ENCODE results near the gene SAYSD1.

SAYSD1 gene

DNA sequence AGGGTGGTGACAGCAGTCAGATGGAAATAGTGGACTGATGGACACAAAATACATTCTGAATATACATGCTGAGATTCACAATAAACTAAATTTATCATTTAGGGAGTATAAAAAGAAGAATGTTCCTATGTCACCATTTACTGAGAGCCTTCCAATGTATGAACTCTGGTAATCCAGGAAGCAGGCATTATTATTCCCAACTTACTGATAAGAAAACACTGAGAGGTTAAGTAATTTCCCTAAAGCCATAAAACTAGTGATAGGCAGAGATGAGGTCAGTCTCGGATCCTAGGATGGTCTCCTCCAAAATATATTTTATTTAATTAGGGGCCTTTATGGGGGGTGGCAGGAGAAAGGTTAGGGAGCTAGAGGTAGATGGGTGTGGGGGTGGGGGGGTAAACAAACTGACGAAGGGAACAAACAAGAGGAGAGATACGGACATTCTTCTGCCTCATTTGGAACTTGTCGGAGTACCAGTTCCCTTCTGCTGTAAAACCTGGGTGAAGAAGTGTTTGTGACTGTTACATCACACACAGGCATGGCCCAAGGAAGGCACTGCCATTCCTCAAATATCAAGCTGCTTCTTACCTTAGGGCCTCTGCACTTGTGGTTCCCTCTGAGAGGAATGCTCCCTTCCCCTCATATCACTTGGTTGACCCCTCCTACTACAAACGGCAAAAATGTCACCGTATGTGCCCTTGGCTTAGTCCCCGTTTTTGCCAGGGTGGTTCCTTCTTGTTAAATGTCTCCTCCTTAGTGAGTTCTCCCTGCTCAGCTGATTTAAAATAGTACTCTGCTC is 6.7 kb downstream of the SAYSD1 start:
- no peak for DNase-seq

- no peak for DNase-seq
Measured at GRCh38 chr6:39107641-39108040, 7.3 kb downstream of the SAYSD1 start.

GRCh38 chr6:39107034-39107433 is 8.0 kb downstream of the SAYSD1 start:
- no peak for DNase-seq

- DNase-seq, result no peak
Measured at GRCh38 chr6:39104528-39104927, 10.5 kb downstream of the SAYSD1 start.

- DNase-seq, result no peak
Measured at GRCh38 chr6:39102821-39103136, 12.2 kb downstream of the SAYSD1 start.

GRCh38 chr6:39102071-39102820 is 12.7 kb downstream of the SAYSD1 start:
- DNase-seq, result peak in 1 of 2 experiments; percentile 39

DNA sequence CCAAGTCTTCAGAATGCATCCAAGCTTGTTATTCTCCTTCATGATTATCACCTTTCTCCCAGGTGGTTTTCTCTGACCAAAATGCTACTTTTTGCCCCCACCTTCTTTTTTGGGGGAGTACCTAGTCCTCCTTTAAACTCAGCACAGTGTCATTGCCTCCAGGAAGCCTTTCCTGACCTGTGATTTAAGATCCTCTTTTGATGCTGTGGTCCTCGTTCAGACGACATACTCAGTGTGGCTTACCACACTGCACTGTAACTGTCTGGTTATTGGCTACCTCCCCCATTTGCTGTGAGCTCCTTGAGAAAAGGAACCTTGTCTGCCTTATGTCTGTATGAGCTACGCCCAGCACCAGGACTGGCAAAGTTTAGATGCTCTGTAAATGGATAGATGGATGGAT is 14.6 kb downstream of the SAYSD1 start:
- DNase-seq, result no peak

GRCh38 chr6:39095578-39095977 is 19.4 kb downstream of the SAYSD1 start:
- no peak for DNase-seq

DNA sequence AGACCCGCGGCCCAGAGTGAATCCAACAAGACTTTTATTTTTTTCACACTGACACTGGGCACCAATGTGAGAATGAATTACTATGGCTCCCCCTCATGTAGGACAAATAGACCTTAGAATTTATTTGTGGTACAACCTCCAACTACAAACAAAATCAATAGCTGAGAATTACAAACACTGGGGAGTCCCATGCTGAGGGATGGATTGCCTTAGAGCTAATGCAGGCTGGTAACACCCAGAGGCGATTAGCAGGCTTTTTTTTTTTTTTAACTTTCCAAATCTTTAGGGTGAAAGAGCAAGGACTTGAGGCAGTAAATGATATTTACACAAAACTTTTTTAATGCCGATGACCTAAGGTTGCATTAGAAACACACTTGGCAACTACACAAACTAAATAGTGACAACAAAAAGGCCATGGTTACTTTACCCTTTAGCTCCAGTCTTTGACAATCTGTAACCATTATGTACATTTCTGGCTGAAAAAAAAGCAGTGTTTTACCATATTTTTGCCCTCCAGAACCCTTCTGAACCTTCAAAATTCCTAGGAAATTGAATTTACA is 21.8 kb downstream of the SAYSD1 start:
- no peak for DNase-seq

DNA sequence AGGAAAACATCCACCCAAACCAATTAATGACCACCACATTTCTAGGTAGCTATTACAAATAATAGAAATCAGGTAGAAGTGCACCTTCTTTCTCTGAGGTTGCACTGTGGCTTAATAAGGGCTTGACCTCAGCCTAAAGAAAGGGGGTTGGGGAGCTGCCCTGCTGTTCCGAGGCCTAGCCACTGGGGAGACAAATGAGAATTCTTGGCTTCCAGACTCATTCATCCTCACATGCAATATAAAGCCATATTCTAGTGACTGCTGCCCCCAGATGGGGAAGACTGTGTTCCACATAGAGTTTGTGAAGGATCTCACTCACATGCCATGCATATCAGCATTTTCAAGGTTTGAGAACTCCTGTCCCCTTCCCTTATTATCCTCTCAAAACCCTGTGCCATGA is 22.9 kb downstream of the SAYSD1 start:
- no peak for DNase-seq

DNA sequence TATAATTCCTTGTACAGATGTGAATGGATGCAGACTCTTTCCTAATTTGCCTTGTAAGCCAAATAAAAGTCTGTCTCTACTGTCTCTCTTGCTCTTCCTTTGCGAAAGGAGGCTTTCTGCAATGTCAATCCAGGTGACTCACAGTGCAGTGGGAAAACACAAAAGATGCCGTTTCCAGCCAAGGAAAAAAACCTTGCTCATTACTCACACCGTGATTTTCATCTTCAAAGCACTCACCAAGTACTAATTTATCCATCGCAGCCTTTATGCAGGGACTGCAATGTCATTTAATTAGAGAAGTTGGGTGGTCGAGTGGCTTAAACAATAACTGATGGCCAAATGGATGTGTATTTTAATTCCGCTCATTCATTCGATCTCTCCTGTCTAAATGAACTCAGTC is 23.8 kb downstream of the SAYSD1 start:
- DNase-seq, result no peak

GRCh38 chr6:39090036-39090435 is 24.9 kb downstream of the SAYSD1 start:
- no peak for DNase-seq

GRCh38 chr6:39088331-39088730 is 26.7 kb downstream of the SAYSD1 start:
- no peak for DNase-seq

- no peak for DNase-seq
Measured at GRCh38 chr6:39087197-39087596, 27.8 kb downstream of the SAYSD1 start.

GRCh38 chr6:39086711-39087110 is 28.3 kb downstream of the SAYSD1 start:
- no peak for DNase-seq

DNA sequence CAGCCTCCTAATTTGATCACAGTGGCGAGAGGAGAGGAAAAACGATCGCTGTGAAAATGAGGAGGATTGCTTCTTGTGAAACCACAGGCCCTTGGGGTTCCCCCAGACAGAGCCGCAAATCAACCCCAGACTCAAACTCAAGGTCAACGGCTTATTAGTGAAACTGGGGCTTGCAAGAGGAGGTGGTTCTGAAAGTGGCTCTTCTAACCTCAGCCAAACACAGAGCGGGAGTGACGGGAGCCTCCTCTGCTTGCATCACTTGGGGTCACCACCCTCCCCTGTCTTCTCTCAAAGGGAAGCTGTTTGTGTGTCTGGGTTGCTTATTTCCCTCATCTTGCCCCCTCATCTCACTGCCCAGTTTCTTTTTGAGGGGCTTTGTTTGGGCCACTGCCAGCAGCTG is 28.7 kb downstream of the SAYSD1 start:
- peak; percentile 52 to 55 for DNase-seq

DNA sequence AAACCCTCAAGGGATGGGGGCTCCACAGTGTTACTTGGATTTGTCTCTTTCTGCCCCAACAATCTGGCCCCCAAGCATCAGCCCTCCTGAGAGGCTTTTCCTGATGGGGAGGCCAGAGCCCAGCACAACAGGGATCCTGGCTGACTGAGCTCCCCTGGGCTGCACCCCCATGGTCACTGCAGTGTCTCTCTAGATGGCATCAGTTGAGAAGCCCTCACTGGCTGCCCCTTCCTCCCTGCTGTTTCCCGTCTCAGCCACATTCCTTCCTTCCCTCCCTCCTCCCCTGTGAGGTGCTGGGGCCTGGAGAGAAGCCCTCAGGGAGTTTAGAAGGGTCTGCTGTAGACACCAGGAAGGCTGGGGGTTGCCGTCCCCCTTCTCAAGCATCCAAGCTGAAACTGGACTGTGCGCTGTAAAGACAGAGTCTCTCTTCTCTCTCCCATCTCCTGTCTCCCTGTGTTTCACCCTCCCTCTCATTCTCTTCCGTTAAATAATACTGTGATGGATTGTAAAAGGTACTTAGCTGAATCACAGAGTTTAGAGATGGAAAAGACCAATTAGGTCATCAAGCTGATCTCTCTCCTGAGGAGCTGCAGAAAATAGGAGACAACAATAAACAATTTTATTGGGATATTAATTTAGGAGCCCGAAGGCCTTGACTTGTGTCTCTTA is 29.7 kb downstream of the SAYSD1 start:
- DNase-seq, result no peak

GRCh38 chr6:39084506-39084905 is 30.5 kb downstream of the SAYSD1 start:
- DNase-seq, result no peak

GRCh38 chr6:39083231-39083634 is 31.8 kb downstream of the SAYSD1 start:
- DNase-seq, result peak in 1 of 2 experiments; percentile 35

DNA sequence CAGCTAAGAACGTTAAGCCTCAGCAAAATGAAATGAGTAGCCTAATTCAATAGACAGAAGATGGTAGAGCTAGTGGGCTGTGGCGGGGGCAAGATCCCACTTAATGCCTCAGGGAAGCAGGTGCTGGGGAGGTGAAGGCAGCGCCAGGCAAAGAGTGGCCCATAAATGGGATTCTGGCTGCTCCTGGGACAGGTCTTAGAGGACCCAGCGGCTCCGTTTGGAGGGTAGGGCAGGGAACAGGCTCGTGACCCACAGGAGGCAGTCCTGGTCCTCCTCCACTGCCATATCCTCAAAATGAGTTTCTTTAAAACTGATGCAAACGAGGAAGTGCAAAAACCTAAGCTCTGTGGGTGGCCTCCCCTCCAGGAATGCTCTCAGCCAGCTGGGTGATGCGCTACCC is 32.7 kb downstream of the SAYSD1 start:
- no peak for DNase-seq

DNA sequence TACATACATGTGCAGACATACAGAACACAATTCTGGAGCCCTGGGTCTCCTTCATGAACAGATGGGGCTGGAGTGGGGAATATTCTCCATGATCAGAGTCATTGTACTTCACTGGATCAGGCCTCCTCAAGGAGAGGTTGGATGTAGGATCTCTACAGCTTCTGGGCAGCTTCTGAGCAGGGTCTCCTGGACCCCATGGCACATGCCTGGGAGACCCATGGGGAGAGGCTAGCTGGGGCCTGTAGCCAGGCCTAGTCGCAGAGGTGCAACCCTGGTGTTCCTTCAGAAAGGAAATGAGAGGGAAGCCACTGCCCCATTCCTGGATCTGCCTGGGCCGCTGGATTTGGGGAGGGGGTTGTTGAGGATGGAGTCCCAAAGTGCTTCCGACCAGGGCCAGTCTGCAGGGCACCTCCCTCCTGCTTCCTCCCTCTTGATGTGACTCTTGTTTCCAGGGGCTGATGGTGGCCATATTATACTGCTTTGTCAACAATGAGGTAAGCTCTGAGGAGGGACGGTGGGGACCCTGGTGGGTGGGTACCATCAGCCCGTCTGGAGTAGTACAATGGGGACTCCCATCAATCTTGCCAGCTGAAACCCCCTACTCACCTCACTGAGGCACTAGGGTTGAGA is 34.6 kb downstream of the SAYSD1 start:
- no peak for DNase-seq

DNA sequence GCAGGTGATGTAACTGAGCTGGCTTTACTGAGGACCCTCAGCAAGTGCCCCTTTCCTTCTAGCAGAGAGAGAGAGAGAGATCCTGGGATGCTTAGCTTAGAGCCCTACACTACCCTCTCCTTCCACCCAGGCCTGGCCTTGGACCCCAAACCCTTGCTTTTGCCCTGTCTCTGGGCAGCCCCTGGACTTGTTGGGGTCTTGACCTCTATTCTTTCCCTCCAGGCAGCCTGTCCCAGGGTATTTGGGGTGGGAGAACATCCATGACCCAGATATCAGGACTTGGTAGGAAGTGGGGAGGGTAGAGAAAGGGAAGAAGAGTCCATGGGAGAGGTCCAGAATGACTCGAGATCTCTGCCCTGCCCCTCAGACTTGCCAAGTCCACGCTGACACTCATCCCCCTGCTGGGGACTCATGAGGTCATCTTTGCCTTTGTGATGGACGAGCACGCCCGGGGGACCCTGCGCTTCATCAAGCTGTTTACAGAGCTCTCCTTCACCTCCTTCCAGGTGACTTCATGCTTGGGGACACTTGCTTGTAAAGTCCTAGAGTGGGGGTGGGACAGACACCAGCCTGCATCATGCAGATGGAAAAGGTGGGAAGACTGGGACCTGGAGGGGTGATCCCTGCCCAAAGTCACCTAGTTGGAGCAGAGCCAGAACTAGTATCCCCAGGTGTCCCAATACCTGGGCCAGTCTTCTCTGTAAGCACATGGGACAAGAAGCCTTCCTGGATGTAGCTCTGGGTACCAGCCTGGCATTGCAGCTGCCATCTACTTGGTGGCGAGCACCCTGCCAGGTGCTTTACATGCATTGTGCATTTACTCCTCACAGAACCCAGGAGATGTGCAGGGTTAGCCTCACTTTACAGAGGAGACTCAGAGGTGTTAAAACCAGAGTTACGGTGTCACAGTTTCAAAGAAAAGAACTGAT is 35.5 kb downstream of the SAYSD1 start:
- DNase-seq, result peak in 1 of 2 experiments; percentile 8

All from activated T-cell treated with anti-CD3 and anti-CD28 coated beads, Interleukin-2, amount 50 U/mL, for 48 hours (primary cell).